Putamen (tissue), 1 donor: ENCODE results near the gene TAS1R1.

ENCODE experiments used
- DNase-seq: peaks from one replicate; pipeline ENCODE4 v3.0.0-alpha.2; 2016; ENCODE audit warnings: low spot score

The TAS1R1 gene

GRCh38 chr1:6603915-6604558, 48.9 kb downstream of the TAS1R1 start:
- DNase-seq = no peak

GRCh38 chr1:6612641-6613360, 57.7 kb downstream of the TAS1R1 start:
- DNase-seq = no peak

DNA sequence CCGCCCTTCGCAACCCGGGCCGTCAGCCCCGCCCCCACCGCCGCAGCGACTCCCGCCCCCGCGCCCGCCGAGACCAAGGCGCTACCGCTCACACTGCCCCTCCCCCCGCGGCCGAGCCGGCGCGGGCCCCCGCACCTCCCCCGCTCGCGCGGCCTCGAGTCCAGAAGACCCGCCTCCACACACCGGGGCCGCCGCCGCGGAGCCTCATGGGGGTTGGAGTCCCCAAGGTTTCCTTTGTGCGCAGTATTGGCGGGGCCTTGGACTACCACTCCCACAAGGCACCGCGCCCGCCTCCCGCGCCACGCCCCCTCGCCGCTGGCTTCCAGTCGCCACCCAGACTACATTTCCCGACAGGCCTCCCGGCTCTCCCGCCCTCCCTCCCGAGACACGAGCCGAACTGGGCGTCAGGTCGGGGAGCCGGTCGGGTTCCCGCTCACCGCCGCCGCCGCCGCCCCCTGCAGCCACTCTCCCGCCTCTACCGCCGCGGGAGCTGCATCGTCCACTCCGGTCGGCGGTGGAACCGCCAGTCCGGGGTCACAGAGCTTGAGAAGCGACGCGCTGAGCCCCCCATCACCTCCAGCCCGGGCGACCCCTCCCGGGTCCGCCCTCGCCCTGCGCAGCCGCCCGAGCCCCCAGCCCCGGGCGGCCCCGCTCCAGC, 58.4 kb downstream of the TAS1R1 start, which contains the start of gene PHF13:
Gene PHF13, plus strand, starts transcription at position 371 of the 658 bp plus-strand sequence. CDS start 336 bp downstream, outside the sequence.
- DNase-seq = peak; percentile 99

DNA sequence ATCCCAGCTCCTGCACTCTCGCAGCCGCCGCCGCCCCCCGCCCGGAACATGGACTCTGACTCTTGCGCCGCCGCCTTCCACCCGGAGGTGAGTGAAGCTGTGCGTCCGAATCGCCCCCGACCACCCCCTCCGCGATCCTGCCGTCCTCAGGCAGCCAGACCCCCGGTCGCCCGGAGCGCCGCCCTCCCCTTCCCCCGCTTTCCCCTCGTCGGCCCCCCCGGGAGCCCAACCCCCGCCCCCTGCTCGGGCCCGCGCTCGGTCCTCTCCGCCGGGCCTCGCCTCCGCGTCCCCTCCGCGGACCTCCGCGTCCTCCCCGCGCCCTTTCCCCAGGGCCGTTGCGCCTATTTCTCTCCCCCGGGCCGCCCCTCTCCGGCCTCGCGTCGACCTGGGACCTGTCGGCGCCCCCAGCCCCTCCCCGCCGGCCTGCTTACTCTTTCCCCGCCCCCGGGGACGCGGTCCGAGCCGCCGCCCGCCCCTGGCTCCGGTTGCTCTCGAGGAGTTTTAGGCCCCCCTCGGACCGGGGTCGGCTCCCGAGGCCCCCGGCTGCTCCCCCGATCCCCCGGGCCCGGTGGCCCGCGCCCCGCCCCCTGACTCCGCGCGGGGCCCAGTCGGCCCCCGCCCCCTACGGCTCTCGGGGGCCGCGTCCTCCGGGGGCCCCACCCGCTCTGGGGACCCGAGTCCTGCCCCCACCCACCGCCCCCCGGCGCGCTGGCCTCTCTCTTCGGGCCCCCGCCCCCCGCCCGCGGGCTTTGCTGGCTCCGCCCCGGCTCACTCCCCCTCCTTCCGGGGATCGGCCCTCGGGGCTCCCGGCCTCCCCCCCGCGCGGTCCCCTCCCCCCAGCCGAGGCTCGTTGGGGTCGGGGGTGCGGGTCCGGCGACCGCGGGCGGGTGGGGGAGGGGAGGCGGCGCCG, 59.2 kb downstream of the TAS1R1 start:
- no peak for DNase-seq

GRCh38 chr1:6614929-6615785, 60.0 kb downstream of the TAS1R1 start:
- DNase-seq = no peak

- no peak for DNase-seq
Measured at GRCh38 chr1:6619045-6619444, 63.9 kb downstream of the TAS1R1 start.

DNA sequence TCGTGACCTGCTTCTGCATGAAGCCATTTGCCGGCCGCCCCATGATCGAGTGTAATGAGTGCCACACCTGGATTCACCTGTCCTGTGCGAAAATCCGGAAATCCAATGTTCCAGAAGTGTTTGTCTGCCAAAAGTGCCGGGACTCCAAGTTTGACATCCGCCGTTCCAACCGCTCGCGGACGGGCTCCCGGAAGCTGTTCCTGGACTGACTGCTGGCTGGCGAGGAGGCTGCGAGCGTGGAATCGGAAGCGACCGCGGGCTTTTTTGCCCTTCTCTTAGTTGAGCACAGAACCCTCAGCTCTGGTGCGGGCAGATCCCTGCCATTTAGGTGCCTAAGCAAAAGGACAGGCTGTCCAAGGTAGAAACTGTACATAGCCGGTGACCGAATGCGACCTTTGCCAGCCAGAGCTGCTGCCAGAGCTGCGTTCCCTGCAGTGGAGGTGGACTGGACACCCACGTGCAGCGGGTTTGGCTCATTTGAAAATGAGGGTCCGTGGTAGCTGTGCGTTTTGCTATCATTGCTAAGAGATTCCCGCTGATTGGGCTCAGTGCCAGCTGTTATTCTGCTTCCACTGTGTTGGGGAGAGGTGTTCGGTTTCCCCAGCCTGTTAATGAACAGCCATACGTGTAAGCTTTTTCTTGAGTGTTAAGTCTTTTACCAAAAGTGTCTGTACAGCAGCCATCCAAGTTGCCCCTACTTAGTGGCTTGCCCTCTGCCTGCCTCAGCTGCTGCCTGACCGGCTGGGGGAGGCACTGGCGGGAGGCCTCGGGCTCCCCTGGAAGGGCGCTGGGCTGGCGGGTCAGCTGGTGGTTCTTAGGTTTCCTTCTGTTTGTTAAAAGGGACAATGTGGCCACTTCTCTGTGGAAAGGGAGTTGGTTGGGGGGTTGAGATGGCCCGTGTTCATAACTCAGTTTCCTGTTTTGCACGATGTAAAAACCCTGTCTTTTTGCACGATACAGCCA, 66.6 kb downstream of the TAS1R1 start:
- no peak for DNase-seq

- no peak for DNase-seq
Measured at GRCh38 chr1:6622396-6623152, 67.5 kb downstream of the TAS1R1 start.

DNA sequence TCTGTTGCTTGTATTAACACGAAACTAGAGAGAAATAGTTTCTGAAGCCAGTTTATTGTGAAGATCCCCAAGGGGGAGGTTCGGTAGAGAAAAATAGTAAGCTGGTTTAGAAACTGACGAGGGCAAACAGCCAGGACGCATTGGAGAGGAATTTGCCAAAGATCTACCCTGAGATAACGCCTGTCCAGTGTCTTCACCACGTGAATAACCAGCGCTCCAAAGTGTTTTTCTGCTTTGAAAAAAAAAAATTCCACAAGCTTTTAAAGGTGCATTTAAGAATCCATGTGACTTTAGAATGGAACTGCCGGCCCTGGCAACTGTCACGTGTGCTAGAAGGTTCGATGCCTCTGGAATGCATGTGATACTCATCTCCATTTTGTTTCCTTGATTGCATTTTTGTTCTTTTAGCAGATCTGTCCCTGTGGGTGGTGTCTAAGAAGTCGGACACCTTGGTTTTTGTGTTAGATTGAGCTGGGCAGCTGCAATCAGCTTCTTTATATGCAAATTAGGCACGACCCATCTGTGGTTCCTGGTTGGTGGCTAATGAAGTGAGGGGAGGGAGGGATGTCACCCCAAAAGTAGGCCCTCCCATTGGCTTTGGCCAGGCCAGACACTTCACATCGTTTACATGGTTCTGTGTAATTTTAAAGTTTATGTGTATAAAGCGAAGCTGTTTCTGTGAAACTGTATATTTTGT, 68.3 kb downstream of the TAS1R1 start:
- no peak for DNase-seq

GRCh38 chr1:6624710-6625583, 69.8 kb downstream of the TAS1R1 start, which contains the start of gene THAP3:
Gene THAP3 (plus strand): TSS chr1:6624868. CDS start chr1:6625219, 351 bp downstream.
- peak; percentile 87 for DNase-seq

GRCh38 chr1:6625584-6626149, 70.6 kb downstream of the TAS1R1 start:
- DNase-seq = no peak

GRCh38 chr1:6627031-6627430, 71.9 kb downstream of the TAS1R1 start:
- DNase-seq = no peak

DNA sequence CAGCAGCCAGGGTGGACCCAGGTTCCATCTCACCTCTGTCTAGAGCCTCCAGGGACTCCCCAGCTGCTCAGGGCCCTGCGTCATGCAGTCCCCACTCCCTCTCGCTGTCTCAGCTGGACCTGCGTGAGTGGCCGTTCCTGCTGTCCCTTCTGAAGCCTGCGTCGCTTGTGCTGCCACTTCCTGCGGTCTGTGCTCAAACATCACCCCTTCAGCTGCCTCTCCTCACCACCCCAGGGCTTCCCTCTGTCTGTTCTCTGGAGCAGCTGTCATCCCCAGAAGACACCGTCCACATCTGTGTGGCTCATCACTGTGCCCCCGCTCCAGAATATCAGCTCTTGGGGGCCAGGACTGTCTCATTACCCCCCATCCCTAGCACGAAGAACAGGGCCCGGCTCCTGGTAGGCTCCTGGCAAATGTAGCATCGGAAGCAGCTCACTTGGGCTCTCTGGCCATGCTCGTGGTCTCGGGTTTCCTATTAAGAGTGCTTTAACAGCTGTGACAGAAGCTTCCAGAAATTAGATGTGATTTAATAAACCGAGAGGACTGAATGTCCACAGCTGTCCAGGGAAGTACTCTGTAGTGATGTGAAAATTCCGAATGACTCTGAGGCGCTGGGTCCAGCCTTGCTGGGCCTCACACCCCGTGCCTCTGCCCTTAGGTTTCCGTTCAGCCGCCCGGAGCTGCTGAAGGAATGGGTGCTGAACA, 72.9 kb downstream of the TAS1R1 start:
- no peak for DNase-seq

DNA sequence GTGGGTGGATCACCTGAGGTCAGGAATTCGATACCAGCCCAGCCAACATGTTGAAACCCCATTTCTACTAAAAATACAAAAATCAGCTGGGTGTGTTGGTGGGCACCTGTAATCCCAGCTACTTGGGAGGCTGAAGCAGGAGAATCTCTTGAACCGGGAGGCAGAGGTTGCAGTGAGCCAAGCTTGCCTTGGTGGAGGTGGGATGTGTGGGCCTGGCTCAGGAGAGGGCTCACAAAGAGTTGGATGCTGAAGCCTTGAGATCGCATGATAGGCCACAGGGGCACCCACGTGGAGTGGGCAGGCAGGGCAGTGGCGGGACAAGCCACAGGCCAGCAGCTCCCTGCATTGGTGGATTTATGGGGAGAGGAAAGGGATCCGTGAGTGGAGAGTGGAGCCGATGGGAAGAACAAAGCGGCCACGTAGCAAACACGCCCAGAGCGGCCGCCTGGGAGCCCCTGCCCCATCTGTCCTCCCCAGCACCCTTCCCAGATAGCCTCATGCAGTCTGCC, 73.9 kb downstream of the TAS1R1 start:
- no peak for DNase-seq
